Nephron progenitor cell (in vitro differentiated cells): ENCODE results near the gene MEIS2.

Source experiments
- DNase-seq: peaks from one replicate; pipeline ENCODE4 v3.0.0; 2021
- H3K27ac Mint-ChIP-seq: 2 replicates; pipeline ENCODE4 v1.8.0; 2021; ENCODE audit warnings: mild to moderate bottlenecking, moderate library complexity, mixed read lengths
- H3K27me3 Mint-ChIP-seq: 2 replicates; pipeline ENCODE4 v1.8.0; 2021; ENCODE audit warnings: mild to moderate bottlenecking, low read depth, mixed read lengths; ENCODE audit not compliant: poor library complexity
- H3K36me3 Mint-ChIP-seq: 2 replicates; pipeline ENCODE4 v1.8.0; 2021; ENCODE audit warnings: low read depth, mixed read lengths
- H3K4me1 Mint-ChIP-seq: 2 replicates; pipeline ENCODE4 v1.8.0; 2021; ENCODE audit warnings: mixed read lengths
- H3K4me3 Mint-ChIP-seq: 2 replicates; pipeline ENCODE4 v1.8.0; 2021; ENCODE audit warnings: mild to moderate bottlenecking, moderate library complexity, mixed read lengths
- H3K9me3 Mint-ChIP-seq: 2 replicates; pipeline ENCODE4 v1.8.0; 2021; ENCODE audit warnings: mild to moderate bottlenecking, moderate library complexity, mixed read lengths
- TF ChIP-seq, protein P1 (sequence below): fragments of 200-600 bp; sonication (generic); IDR thresholded peaks from 2 replicates; pipeline ENCODE4 v1.5.0; 2021; ENCODE audit warnings: antibody characterized with exemption

MEIS2 gene

DNA sequence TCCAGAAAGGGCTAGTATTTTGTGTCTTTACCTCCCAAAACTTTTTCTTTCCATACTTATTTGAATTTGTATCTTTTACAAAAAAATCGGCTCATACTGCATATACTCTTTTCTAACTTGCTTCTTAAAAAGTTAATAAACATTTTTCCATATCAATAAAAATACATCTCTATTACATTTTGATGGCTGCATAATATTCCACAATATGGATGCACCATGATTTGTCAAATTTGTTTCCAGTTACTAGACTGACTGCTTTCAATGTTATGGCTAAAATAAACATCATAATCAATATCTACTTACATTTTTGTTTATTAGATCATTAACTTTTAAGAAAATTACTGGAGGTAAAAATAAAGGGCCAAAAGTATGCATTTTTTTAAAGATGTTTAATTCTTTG is 121.7 kb downstream of the MEIS2 start:
- Mint-ChIP-seq H3K27ac (no peak overlapping the region), H3K36me3 (peaks cover 92% of the 10 kb centered on the region), H3K9me3 (peaks cover 43% of the 10 kb centered on the region), H3K27me3 (peaks cover 2% of the 10 kb centered on the region), H3K4me1 (no peaks in the 10 kb centered on the region), H3K4me3 (no peak overlapping the region)
- TF ChIP-seq, protein P1, sequence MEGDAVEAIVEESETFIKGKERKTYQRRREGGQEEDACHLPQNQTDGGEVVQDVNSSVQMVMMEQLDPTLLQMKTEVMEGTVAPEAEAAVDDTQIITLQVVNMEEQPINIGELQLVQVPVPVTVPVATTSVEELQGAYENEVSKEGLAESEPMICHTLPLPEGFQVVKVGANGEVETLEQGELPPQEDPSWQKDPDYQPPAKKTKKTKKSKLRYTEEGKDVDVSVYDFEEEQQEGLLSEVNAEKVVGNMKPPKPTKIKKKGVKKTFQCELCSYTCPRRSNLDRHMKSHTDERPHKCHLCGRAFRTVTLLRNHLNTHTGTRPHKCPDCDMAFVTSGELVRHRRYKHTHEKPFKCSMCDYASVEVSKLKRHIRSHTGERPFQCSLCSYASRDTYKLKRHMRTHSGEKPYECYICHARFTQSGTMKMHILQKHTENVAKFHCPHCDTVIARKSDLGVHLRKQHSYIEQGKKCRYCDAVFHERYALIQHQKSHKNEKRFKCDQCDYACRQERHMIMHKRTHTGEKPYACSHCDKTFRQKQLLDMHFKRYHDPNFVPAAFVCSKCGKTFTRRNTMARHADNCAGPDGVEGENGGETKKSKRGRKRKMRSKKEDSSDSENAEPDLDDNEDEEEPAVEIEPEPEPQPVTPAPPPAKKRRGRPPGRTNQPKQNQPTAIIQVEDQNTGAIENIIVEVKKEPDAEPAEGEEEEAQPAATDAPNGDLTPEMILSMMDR: no peak
- no peak for DNase-seq

- DNase-seq: no peak
- Mint-ChIP-seq H3K4me1 (no peaks in the 10 kb centered on the region), H3K9me3 (peaks cover 38% of the 10 kb centered on the region), H3K27ac (no peak overlapping the region), H3K36me3 (peaks cover 92% of the 10 kb centered on the region), H3K27me3 (peaks cover 2% of the 10 kb centered on the region), H3K4me3 (no peak overlapping the region)
- TF ChIP-seq, protein P1: no peak
Observed at GRCh38 chr15:36978126-36978525, 122.2 kb downstream of the MEIS2 start.

- TF ChIP-seq, protein P1: no peak
- H3K27me3 Mint-ChIP-seq: peaks cover 2% of the 10 kb centered on the region
- no peaks in the 10 kb centered on the region for H3K4me1 Mint-ChIP-seq
- H3K4me3 Mint-ChIP-seq: no peak overlapping the region
- H3K36me3 Mint-ChIP-seq: peaks cover 92% of the 10 kb centered on the region
- H3K9me3 Mint-ChIP-seq: peaks cover 33% of the 10 kb centered on the region
- DNase-seq: no peak
- H3K27ac Mint-ChIP-seq: peak overlapping the region; percentile 36
Observed at GRCh38 chr15:36977659-36978058, 122.7 kb downstream of the MEIS2 start.

- Mint-ChIP-seq H3K27ac (no peak overlapping the region), H3K4me3 (no peak overlapping the region), H3K4me1 (peaks cover 18% of the 10 kb centered on the region), H3K9me3 (peaks cover 10% of the 10 kb centered on the region), H3K36me3 (peaks cover 59% of the 10 kb centered on the region), H3K27me3 (no peaks in the 10 kb centered on the region)
- no peak for DNase-seq
- TF ChIP-seq, protein P1: no peak
Observed at GRCh38 chr15:36972704-36973103, 127.6 kb downstream of the MEIS2 start.

- H3K36me3 Mint-ChIP-seq: peaks cover 42% of the 10 kb centered on the region
Observed at GRCh38 chr15:36970522-36970921, 129.8 kb downstream of the MEIS2 start.

GRCh38 chr15:36967929-36968328 is 132.4 kb downstream of the MEIS2 start:
- H3K4me3 Mint-ChIP-seq: no peak overlapping the region

More at GRCh38 chr15:36970522-36970921, 129.8 kb downstream of the MEIS2 start:
- peaks cover 18% of the 10 kb centered on the region for H3K4me1 Mint-ChIP-seq
- H3K27me3 Mint-ChIP-seq: no peaks in the 10 kb centered on the region
- no peak overlapping the region for H3K27ac Mint-ChIP-seq
- peaks cover 10% of the 10 kb centered on the region for H3K9me3 Mint-ChIP-seq
- no peak overlapping the region for H3K4me3 Mint-ChIP-seq
- DNase-seq: no peak
- TF ChIP-seq, protein P1: no peak

More at GRCh38 chr15:36967929-36968328, 132.4 kb downstream of the MEIS2 start:
- TF ChIP-seq, protein P1: no peak
- Mint-ChIP-seq H3K27me3 (no peaks in the 10 kb centered on the region), H3K9me3 (peaks cover 10% of the 10 kb centered on the region), H3K27ac (no peak overlapping the region), H3K4me1 (peaks cover 18% of the 10 kb centered on the region), H3K36me3 (peaks cover 16% of the 10 kb centered on the region)
- DNase-seq: no peak
